ENCODE results near the gene ARHGEF7.
A peak's percentile ranks its signal among the peaks of the same experiment; 100 is the strongest.
"Not testable (repeated sequence)": the region's sequence is repeated elsewhere in the genome, so short reads cannot be mapped to it uniquely, and the experiment has no call there.

ARHGEF7 gene, protein sequence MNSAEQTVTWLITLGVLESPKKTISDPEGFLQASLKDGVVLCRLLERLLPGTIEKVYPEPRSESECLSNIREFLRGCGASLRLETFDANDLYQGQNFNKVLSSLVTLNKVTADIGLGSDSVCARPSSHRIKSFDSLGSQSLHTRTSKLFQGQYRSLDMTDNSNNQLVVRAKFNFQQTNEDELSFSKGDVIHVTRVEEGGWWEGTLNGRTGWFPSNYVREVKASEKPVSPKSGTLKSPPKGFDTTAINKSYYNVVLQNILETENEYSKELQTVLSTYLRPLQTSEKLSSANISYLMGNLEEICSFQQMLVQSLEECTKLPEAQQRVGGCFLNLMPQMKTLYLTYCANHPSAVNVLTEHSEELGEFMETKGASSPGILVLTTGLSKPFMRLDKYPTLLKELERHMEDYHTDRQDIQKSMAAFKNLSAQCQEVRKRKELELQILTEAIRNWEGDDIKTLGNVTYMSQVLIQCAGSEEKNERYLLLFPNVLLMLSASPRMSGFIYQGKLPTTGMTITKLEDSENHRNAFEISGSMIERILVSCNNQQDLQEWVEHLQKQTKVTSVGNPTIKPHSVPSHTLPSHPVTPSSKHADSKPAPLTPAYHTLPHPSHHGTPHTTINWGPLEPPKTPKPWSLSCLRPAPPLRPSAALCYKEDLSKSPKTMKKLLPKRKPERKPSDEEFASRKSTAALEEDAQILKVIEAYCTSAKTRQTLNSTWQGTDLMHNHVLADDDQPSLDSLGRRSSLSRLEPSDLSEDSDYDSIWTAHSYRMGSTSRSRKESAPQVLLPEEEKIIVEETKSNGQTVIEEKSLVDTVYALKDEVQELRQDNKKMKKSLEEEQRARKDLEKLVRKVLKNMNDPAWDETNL
- 39.9 to 79.3 (median 58.8) reads per million in 17 experiments for total RNA-seq

DNA sequence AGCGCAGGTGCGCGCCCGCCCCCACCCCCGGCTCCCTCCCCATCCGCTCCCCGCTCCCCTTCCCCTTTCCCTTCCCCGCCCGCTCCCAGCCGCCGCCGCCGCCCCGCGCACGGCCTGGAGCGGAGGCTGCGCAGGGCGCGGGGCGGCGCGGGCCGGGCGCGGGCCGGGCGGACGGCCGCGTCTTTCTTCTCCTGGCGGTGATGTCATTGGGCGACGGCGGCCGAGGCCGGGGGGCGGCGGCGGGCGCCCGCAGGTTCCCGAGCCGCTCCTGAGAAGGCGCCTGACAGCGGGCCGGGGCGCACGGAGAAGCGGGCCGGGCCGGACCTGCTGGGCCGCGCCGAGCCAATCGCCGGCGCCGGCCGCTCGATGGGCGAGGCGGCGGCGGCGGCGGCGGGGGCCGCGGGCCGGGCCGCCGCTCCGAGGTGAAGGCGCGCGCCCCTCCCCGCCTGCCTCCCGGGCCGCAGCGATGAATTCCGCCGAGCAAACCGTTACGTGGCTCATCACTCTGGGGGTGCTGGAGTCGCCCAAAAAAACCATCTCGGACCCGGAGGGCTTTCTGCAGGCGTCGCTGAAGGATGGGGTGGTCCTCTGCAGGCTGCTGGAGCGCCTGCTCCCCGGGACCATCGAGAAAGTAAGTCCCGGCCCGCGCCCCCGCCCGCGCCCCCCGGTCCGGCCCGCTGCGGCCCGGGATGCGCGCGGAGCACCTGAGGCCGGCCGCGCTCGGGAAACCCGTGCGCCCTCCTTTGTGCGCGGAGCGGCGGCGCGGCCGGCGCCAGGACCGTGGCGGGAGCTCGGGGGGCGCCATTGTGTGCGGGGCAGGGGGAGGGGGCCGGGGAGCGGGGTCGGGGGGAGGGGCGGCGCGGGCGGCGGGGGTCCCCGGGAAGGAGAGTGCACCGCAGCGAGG, at the start of gene ARHGEF7:
Gene ARHGEF7 (plus strand): TSS at position 250 of the 904 bp plus-strand sequence. CDS start 217 bp downstream, at position 467.
- DNase-seq: peak in 2 of 4 experiments; percentile 5 to 26

DNA sequence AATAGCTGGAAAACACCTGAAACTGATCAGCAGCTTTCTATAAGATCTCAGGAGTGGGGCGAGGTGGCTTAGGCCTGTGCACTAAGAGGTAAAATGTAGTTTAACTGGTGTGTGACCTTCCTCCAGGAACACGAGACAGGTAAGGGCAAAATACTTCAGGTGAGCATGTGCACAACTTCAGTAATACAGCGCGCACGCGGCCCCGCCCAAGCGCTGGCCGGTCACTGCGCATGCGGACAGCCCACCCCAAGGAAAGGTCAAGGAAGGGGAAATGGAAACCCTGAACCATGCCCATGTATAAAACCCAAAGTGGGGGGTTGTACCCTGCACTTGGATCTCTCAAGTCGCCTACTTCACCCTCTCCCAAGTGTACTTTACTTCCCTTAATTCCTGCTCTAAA, 49.4 kb upstream of the ARHGEF7 start:
- no peak for DNase-seq

DNA sequence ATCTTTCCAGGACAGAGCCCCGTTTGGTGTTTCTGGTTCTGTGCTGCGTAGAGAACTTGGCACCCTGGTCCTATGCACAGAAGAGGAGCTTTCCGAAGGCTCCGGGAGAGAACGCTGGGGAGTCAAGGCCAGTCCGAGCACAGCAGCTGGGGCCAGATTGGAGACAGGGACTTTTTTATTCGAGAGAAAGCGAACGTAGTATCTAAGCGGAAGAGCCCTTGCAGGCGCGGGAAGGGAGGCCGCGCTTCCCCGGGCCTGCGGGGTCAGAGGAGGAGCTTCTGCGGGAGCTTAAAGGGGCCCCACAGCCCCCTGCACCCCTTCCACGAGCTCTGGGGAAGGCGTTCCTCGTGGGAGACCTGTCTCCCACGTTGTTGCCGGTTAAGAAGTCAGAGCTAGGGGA, 48.6 kb upstream of the ARHGEF7 start:
- DNase-seq: peak in 1 of 4 experiments; percentile 9

DNA sequence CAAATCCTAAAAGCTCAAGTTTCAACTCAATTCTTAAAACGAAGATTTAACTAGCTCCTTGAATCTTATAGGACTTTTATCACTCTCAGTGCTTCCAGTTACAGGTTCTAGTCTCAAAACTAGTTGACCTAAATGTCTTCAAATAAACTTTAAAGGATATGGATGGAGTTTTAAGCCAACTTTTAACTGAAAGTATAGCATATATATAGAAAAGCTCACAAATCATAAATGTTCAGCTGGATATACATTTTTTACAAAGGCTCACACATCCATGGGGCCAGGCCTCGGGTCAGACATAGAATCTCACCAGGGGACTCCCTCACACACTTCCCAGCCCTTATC, 47.1 kb upstream of the ARHGEF7 start:
- DNase-seq: no peak

DNA sequence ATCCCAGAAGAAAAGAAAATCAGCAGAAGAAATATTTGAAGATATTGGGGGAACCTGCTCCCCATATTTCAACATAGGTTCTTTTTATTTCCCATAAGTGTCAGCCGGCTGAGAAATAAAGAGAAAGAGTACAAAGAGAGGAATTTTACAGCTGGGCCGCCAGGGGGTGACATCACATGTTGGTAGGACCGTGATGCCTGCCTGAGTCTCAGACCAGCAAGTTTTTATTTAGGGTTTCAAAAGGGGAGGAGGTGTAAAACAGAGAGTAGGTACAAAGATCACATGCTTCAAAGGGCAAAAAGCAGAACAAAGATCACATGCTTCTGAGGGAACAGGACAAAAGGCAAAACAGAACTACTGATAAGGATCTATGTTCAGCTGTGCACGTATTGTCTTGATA, 44.0 kb upstream of the ARHGEF7 start:
- DNase-seq: not testable (repeated sequence)

DNA sequence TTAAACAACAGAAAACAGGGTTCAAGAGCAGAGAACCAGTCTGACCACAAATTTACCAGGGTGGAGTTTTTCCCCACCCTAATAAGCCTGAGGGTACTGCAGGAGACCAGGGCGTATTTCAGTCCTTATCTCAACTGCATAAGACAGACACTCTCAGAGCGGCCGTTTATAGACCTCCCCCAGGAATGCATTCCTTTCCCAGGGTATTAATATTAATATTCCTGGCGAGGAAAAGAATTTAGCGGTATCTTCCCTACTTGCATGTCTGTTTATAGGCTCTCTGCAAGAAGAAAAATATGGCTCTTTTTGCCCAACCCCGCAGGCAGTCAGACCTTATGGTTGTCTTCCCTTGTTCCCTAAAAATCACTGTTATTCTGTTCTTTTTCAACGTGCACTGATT, 43.6 kb upstream of the ARHGEF7 start:
- not testable (repeated sequence) for DNase-seq

DNA sequence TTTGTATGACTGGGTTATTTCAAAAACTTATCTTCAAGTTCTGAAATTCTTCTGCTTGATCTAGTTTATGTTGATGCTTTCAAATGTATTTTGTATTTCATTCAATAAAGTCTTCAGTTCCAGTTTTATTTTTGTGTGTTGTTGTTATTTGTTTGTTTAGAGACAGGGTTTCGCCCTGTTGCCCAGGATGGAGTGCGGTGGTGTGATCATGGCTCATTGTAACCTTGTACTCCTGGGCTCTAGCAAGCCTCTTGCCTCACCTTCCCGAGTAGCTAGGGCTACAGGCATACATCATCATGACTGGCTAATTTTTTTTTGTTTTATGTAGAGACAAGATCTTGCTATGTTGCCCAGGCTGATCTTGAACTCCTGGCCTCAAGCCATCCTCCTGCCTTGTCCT, 40.3 kb upstream of the ARHGEF7 start:
- DNase-seq: no peak

DNA sequence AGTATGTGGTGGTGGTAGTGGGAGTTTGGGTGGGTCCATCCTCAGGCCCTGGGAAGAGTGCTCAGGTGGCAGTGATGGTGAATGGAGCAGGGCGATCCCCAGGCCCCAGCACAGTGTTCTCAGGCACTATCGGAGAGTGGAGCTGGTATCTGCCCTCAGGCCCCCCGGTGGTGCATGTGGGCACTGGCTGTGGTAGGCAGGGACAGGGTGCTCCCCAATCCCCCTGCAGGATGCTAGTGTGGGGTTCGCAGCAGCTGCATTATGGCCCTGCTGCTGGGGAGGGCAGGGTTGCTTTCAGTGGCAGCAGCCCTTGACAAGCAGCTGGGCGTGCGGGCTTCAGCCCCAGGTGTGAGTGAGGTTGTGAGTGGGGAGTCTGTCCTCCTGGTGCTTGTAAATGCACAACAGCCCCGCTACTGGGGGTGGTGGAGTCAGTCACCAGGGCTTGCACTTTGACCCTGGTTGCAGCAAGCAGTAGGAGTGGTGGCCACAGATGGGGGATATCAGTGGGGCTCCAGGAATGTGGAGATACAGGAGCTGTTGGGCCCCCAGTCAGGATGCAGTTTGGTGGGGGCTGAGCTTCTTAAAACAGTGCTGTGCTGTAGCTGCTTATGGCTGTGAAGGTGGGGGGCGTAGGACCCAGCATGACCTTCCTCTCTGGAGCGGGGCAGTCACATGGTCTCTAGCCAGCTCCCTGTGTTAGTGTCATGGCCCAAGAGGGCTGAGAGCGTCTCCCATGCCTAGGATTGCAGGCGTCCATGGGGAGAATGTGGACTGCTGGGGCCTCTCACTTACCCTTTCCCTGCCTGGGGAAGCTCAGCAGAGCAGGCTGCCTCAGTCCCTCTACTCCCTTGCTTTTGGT, 38.7 kb upstream of the ARHGEF7 start:
- DNase-seq: no peak

DNA sequence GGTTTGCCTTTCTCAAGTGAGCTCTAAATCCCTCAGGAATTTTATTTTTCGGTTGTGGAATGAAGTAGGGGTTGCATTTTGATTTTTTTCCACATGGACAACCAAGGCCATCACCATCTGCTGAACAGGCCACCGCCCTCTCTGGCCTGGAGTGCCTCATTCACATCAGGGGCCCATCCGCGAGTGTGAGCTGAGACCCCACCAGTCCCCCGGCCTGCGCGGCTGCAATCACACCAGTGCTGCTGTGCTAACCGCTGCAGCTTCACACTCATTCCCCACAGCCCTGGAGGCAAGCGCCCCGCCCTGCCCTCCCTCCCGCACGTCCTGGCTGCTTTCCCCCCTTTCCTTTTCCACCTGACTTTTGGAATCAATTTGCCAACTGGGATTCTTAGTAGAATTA, 35.7 kb upstream of the ARHGEF7 start:
- no peak for DNase-seq

DNA sequence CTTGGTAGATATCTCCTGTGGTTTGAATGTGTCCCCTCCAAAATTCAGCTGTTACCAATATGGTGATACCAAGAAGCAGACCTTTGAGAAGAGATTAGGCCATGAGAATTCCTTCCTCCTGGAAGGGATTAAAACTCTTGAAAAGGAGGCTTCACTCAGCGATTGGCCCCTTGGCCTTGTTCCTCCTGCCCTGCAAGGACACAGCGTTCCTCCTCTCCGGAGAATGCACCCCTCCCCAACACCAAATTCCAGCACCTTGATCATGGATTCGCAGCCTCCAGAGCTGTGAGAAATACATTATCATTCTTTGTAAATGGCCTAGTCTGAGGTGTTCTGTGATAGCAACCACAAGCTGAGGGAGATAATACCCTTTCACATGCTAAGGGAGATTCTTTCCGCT, 34.5 kb upstream of the ARHGEF7 start:
- no peak for DNase-seq

DNA sequence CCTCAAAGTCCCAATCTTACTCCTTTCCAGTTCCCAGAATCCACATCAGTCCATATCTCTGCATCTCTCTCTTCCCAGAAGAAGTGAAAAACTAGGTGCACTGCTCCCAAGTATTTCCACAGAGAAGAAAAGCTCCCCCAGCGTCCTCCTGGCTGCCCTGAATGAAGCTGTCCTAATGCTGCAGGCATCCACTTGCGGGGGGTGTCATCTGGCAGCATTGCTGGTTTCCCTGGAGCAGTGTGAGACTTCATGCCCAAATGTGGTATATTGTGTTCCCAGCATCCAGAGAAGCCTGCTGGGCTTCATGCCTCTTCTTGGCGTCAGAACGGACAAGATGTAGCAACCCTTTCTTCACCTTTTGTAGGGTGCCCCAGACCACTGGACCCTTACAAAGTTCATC, 32.9 kb upstream of the ARHGEF7 start:
- no peak for DNase-seq

DNA sequence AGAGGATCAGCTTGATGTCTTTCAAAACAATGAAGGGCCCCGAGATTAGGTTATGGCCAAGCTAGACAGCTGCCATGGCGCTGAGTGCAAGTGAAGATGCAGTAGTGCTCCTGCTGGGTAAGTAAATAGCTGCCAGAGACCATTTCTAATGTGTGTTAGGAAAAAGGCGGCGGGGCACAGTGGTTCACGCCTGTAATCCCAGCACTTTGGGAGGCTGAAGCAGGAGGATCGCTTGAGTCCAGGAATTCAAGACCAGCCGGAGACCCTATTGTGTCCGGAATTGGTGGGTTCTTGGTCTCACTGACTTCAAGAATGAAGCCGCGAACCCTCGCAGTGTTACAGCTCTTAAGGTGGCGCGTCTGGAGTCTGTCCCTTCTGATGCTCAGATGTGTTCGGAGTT, 32.3 kb upstream of the ARHGEF7 start:
- not testable (repeated sequence) for DNase-seq

DNA sequence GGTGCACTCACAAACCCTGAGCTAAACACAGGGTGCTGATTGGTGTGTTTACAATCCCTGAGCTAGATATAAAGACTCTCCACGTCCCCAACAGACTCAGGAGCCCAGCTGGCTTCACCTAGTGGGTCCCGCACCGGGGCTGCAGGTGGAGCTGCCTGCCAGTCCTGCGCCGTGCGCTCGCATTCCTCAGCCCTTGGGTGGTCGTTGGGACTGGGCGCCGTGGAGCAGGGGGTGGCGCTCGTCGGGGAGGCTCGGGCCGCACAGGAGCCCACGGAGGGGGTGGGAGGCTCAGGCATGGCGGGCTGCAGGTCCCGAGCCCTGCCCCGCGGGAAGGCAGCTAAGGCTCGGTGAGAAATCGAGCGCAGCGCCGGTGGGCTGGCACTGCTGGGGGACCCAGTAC, 31.4 kb upstream of the ARHGEF7 start:
- DNase-seq: not testable (repeated sequence)

DNA sequence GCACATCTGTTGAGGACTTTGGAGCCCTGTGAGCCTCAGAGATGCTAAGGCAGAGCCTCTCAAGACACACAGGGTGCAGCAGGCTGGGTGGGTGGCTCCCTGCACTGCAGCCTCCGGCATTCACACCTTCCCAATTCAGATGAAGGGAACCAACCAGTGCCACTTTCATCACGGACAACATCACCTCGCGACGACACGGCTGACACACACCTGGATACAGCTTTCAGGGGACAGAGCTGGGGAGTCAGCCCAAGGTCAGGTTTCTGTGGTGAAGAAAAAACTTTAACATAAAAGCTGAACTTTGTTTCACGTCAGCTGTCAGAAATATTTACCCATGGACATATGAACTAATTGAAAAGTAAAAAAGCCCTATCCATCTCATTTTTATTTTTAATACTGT, 24.9 kb upstream of the ARHGEF7 start:
- no peak for DNase-seq

DNA sequence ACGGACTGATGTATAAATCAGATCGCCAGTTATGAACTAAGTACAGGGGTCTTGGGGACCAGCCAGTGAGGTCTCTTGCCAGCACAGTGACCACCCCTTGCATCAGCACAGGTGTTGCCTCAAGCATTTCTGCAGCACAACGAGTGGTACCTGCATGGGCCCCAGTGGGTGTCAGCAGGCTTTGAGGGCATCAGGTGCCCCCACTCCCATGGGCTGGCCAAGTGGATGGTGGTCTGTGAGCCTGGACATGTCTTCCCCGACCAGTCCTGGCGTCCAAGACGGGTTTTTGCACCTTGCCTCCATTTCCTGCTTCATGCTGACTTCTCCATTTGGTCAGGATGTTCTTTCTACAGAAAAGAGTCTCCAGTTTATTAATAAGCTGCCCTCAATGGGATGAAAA, 22.4 kb upstream of the ARHGEF7 start:
- DNase-seq: no peak

DNA sequence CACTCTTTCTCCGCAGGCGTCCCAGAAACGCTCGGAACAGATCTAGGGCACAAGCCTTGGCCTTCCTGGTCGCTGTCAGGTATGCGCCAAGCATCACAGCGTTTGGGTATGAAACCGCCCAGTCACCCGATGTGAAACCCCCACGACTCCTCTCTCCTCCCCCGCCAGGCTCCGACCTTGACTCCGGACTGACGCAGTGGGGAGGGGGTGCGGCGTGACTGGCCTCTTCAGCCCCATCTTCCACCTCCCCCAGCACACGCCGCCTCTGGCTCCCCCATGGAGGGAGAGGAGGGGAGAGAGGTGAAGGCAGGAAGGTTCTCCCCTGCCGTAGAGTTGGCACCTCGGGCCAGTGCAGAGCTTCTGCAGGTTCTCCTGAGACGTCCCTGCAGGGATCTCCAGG, 22.0 kb upstream of the ARHGEF7 start:
- no peak for DNase-seq

DNA sequence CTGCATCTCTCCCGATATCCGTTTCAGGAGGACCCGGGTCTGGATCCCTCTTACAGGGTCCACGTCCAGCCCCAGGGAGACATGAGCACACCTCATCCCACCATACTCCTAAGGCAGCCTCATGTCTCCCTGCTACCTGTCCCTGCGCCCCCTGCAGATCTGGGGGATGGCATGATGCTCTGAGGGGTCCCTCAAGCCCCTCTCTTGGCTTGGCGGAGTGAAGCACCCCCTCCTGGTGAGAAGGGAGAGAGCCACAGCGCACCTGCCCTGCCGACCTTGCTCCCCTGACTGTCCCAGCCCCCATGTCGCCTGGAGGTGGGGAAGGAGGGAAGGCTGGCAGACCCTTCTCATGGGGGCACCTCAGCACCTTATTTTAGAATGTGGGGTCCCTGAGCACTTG, 21.5 kb upstream of the ARHGEF7 start:
- no peak for DNase-seq

DNA sequence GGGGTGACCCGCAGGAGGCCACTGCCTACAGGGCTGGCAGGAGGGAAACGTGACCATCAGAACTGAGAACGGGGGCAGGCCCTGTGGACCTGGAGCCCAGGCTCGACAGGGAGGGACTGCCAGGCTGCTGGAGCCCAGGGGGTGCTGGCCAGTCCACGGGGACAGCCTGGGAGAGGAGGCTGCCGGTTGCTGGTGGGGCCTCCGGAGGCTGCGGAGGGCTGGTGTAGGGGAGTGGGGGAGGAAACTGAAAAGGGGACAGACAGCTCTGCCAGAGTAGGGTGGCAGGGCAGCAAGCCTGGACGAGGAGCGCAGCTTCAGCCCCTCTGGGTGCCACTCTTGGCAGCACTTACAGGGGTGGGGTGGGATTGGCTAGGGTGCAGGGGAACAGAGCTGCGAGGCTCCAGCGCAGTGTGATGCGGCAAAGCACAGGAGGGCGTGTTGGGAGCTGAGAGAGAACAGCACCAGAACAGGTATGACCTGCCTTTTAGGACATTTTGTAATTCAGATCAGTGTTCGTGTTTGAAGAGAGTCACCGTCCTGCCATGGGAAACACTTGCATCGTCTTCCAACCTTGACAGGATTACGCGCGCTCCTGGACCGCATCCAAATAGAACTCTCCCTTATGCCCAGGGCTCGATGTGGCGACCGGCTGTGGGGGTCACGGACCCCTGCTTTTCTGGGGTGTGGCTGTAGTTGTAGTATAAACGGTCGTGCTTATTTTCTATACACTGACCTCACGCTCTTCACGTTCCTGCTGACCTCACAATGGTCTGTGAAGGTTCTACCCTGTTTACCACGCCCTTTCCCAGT, 19.9 kb upstream of the ARHGEF7 start:
- no peak for DNase-seq

DNA sequence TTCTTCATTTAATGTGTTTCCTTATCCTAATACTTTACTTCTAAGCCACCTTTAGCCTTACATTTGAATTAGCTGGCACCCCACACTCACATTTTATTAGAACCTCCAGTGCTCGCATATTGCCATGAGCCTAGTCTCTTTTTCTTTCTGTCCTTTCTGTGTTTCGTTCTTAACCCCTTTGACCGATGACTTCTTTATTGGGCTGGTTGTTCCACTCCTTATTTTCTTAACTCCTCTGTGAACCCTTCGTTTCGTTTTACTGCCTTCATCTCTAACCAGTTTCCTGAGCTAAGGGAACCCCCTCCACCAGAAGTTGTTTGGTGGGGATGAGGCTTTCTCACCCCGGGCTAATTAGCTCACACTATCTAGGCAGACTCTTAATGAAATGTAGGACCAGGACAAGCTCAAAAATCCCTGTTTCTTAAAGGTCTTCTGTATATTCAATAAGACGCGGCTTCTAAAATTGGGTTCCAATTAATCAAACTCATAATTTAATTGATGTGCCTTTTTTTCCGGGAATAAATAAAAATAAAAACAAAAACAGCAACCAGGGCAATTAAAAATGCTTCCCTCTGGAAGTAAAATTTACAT, 19.1 kb upstream of the ARHGEF7 start:
- DNase-seq: no peak

DNA sequence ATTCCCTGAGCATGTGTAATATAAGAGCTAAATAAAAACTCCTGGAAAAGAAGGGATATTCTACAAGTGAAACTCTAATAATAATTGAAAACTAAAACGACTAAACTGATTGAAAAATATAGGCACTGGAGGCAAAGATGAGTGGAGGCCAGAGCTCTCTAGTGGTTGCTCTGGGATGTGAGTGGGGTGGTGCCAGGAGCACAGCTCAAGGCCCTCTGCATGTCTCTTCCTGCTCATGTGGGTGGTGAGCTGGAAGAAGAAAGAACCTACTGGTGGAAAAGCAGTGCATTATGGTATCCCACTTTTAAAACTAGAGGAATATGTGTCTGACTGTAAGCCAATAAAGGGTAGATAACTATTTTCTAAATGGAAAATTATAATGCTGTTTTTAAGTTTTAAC, 15.8 kb upstream of the ARHGEF7 start:
- peak in 1 of 4 experiments; percentile 11 for DNase-seq
